CD4-positive, alpha-beta T cell treated with Interleukin-17A for 4 hours (primary cell): Measurements from ENCODE around the gene BNC2.

ENCODE experiments used
- DNase-seq: peaks from one replicate; pipeline ENCODE4 v3.0.0-alpha.2; 2020; ENCODE audit warnings: mixed read lengths

Gene BNC2

DNA sequence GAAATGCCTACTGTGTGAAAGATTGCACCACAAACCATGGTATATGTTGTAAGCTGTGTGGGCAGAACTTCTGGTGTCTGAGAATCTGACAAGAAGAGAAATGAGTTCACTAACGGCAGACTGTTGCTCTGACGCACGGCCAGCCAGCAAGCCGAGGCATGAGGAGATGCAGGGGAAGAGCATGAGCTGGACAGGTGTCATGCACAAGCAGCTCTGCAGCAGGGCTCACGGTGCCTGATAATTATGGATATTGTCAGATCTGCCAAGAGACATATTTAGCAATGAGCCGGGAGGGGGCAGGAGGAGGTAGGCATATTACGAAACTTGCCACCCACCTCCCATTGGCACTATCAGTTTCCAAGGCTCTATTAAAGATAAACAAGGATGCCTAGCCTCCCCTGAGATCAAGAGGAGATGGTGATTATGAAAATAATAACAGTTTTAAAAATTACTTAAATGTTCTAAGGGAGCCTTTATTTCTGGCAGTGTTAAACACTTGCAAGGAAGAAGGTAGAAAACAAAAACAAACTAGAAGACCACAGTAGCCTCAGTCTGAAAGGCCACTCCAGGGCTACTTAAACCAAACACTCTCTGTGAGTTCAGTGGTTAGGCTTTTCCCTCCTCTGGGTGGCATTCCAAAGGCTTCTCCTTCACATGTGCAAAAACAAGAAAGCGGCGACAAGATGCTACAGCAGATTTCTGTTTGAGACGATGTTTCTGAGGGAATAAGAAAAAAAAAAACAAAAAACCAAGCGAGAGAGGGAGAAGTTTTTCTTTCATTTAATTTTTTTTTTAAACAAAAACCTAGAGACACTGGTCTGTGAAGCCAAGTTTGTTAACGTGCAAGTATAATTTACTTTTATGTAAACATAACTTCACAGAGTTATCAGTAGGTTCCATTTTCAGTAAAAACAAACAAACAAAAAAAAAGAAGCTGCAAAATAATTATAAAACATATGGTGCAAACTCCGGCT, 339.5 kb downstream of the BNC2 start:
- DNase-seq = no peak

DNA sequence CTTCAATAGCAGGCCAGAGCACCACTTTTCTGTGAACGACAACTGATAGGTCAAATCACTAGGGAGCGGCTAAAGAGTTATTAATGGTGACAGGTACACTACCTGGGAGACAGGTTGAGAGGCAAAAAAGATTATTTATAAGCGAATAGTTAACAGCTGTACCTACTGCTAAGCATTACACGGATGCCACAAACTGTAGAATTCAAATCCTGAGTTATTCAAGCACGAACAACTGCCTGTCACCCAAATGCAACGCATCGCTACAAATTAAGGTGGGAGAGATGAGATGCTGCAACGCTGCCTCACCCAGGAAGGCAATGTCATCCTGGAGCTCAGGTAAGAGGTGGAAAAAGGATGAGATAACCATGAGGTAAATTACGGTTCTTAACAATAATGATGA, 342.9 kb downstream of the BNC2 start:
- no peak for DNase-seq

DNA sequence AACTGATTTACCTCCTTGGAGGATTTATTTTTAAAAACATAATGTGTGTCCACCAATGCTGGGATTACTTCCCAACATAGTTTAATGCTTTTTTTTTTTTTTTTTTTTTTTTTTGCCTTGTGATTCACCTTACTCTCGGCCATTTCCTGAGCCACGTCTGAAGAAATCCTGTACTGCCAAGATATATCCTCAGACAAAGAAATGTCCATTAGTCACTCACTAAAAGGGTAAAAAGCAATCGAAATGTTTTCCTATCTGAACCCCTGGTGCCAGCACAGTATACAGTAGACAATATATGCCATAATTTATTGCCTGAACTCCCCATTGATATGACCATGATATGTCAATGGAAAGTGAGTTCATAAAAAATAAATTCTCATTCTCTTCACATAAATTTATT, 344.1 kb downstream of the BNC2 start:
- no peak for DNase-seq

DNA sequence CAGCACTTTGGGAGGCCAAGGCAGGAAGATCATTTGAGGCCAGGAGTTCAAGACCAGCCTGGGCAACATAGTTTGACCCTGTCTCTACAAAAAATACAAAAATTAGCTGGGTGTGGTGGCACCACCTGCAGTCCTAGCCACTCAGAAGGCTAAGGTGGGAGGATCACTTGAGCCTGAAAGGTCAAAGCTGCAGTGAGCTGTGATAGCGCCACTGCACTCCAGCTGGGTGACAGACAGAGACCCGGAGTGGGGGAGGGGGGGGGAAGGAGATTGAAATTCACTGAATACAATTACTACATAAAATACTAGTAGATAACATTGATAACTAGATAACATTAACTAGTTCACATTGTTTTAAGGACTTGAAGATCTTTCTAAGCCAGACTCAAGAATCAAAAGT, 345.6 kb downstream of the BNC2 start:
- no peak for DNase-seq

GRCh38 chr9:16524078-16524477, 346.4 kb downstream of the BNC2 start:
- no peak for DNase-seq

- DNase-seq = no peak
Observed at GRCh38 chr9:16521868-16522411, 348.5 kb downstream of the BNC2 start.

DNA sequence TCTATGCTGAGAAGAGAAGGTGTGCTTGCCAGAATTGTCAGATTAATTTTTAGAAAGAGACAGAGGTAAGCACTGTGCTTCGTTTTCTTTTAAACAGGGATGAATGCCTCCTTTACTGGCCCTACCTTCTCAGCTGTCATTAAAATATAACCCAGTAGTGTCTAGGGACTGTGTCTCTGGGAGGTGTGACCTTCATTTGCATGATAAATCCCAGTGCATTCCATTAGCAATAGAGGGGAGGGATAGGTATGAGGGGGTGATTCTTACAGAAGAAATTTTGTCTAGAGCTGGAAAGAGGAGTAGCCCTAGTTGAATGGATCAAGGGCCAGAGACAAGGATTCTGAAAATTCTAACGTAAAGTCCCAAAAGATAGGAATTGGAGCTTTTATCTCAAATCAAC, 351.5 kb downstream of the BNC2 start:
- no peak for DNase-seq

GRCh38 chr9:16516891-16517290, 353.6 kb downstream of the BNC2 start:
- no peak for DNase-seq

- no peak for DNase-seq
Observed at GRCh38 chr9:16515879-16516301, 354.6 kb downstream of the BNC2 start.

- no peak for DNase-seq
Observed at GRCh38 chr9:16515207-16515606, 355.3 kb downstream of the BNC2 start.

- no peak for DNase-seq
Observed at GRCh38 chr9:16514131-16514530, 356.3 kb downstream of the BNC2 start.

- no peak for DNase-seq
Observed at GRCh38 chr9:16512281-16512680, 358.2 kb downstream of the BNC2 start.

GRCh38 chr9:16510482-16510881, 360.0 kb downstream of the BNC2 start:
- no peak for DNase-seq

GRCh38 chr9:16509997-16510396, 360.5 kb downstream of the BNC2 start:
- no peak for DNase-seq

- no peak for DNase-seq
Observed at GRCh38 chr9:16505199-16505598, 365.3 kb downstream of the BNC2 start.

DNA sequence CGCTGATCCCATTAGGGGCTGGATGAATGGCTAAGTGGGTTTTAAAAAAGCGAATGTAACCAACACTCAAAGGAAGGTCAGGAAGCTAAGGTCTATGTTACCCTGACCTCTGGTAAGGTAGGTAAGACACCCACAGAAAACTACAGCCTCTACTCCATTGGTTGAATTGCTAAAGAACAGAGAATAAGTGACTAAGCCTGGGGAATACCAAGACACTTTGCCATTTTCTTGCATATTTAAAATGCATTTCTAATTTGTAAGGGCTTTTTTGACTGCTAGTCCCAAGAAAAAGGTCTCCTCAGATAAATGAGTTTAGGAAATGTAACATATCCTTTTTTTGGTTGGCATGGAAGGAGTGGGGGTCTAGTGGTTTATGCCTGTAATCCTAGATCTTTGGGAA, 368.7 kb downstream of the BNC2 start:
- no peak for DNase-seq

GRCh38 chr9:16501141-16501540, 369.3 kb downstream of the BNC2 start:
- no peak for DNase-seq

- DNase-seq = no peak
Observed at GRCh38 chr9:16500386-16500785, 370.1 kb downstream of the BNC2 start.

DNA sequence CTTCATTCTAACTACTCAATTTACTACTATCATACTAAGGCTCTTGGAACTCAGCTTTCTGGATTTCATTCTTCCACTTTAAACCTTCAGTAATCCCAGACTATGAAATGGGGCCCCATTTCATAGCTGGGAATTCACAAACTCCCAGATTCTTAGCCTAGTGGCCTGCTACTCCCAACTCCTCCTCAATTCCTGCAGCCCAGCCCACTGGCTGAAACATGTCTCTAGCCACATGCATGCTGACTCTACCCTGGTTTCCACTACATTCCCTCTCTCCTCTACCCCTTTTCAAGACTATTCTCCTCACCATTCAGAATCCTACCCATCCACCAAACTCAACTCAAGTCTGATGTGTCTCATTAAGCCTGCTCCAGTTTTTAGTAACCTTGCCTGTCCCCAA, 370.6 kb downstream of the BNC2 start:
- no peak for DNase-seq

GRCh38 chr9:16496908-16497307, 373.6 kb downstream of the BNC2 start:
- no peak for DNase-seq

DNA sequence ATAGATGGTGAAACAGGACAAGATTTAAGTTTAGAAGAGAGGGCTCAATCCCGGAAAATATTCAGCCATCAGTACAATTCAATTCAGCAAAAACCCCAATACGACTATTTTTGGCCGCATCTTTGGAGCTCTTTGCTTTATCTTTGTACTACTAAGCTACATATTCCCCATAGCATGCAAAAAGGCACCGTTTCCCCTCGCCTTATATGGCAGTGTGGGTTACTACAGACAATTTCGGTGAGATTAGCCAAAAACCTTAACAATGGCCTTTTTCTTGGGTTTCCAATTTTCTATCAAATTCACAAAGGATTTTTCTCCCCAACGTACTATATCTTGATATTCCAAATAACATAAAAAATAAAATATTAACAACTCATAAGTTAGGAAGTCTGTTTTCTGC, 382.6 kb downstream of the BNC2 start:
- no peak for DNase-seq

GRCh38 chr9:16485575-16486321, 384.7 kb downstream of the BNC2 start:
- no peak for DNase-seq

- DNase-seq = no peak
Observed at GRCh38 chr9:16485160-16485559, 385.3 kb downstream of the BNC2 start.

- DNase-seq = no peak
Observed at GRCh38 chr9:16484744-16485143, 385.7 kb downstream of the BNC2 start.
